ENCODE data around the gene MAP3K8. TPM values are rescaled to one million over a fixed set of nuclear protein-coding genes. Genes with fewer than 3 reads are reported as not detected.

The MAP3K8 gene
- total RNA-seq = 16.7 TPM

- peak within 1 kb of the TSS; percentile 86 to 98 (median 96) for H3K9ac ChIP-seq (ENCODE audit: low read depth in 1 of 3, low read length in 3 of 3)
- peak within 1 kb of the TSS; percentile 98 for H3K27ac ChIP-seq (ENCODE audit: low read depth, low read length)
- H3K4me1 ChIP-seq (ENCODE audit: control insufficient read depth in 3 of 3, insufficient read depth in 3 of 3, low read length in 3 of 3) = peaks cover 32 to 46% (median 43%) of the 10 kb centered on the region in 3 donors
- peak within 1 kb of the TSS; percentile 76 to 93 (median 78) for H3K4me3 ChIP-seq (ENCODE audit: low read length in 3 of 3)
- H3K9me3 ChIP-seq (ENCODE audit: control insufficient read depth in 3 of 3, low read length in 3 of 3) = no peaks in the 10 kb centered on the region
- peaks cover 0 to 7% (median 6%) of the 10 kb centered on the region in 3 donors for H3K36me3 ChIP-seq (ENCODE audit: control insufficient read depth in 3 of 3, insufficient read depth in 3 of 3, low read length in 3 of 3)
- H3K27me3 ChIP-seq (ENCODE audit: control insufficient read depth in 3 of 3, insufficient read depth in 3 of 3, low read length in 3 of 3) = no peaks in the 10 kb centered on the region
Observed at GRCh38 chr10:30433730-30434272, at the start of gene MAP3K8. Gene MAP3K8, plus strand, starts transcription at chr10:30434184. Its CDS starts 4,755 bp downstream, at chr10:30438939.

DNA sequence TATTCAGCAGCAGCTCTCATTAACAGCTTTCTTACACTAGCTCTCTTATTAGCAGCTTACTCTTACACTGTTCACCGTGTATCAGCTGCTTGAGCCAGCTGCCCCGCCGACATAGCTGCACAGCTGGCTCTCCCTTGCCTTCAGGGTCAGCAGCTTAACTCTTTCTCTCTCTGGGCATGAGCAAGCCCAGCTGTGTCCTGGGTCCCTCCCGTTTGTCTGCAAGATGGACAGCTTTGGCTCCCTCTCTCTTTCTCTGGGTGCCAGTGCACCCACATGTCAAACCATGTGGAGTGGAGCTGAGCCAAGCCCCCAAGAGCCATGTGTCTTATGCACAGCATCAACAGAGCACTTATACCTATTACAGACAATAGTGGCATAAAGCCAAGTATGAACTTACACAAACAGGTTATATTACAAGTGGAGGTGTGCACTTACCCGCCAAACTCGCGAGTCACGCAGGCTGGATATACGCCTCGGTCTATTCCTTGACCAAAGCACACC is 49.2 kb upstream of the MAP3K8 start:
- Histone ChIP-seq H3K9ac (ENCODE audit: low read depth in 1 of 3, low read length in 3 of 3) (no peak overlapping the region), H3K27me3 (ENCODE audit: control insufficient read depth in 3 of 3, insufficient read depth in 3 of 3, low read length in 3 of 3) (peaks cover 0 to 2% (median 0%) of the 10 kb centered on the region in 3 donors), H3K27ac (ENCODE audit: low read depth, low read length) (no peak overlapping the region), H3K4me3 (ENCODE audit: low read length in 3 of 3) (no peak overlapping the region), H3K4me1 (ENCODE audit: control insufficient read depth in 3 of 3, insufficient read depth in 3 of 3, low read length in 3 of 3) (no peaks in the 10 kb centered on the region), H3K36me3 (ENCODE audit: control insufficient read depth in 3 of 3, insufficient read depth in 3 of 3, low read length in 3 of 3) (no peaks in the 10 kb centered on the region), H3K9me3 (ENCODE audit: control insufficient read depth in 3 of 3, low read length in 3 of 3) (no peaks in the 10 kb centered on the region)

GRCh38 chr10:30386801-30387588 is 47.0 kb upstream of the MAP3K8 start:
- no peak overlapping the region for H3K9ac ChIP-seq (ENCODE audit: low read depth in 1 of 3, low read length in 3 of 3)
- peaks cover 0 to 2% (median 0%) of the 10 kb centered on the region in 3 donors for H3K27me3 ChIP-seq (ENCODE audit: control insufficient read depth in 3 of 3, insufficient read depth in 3 of 3, low read length in 3 of 3)
- no peaks in the 10 kb centered on the region for H3K36me3 ChIP-seq (ENCODE audit: control insufficient read depth in 3 of 3, insufficient read depth in 3 of 3, low read length in 3 of 3)
- H3K27ac ChIP-seq (ENCODE audit: low read depth, low read length) = no peak overlapping the region
- no peak overlapping the region for H3K4me3 ChIP-seq (ENCODE audit: low read length in 3 of 3)
- no peaks in the 10 kb centered on the region for H3K9me3 ChIP-seq (ENCODE audit: control insufficient read depth in 3 of 3, low read length in 3 of 3)
- no peaks in the 10 kb centered on the region for H3K4me1 ChIP-seq (ENCODE audit: control insufficient read depth in 3 of 3, insufficient read depth in 3 of 3, low read length in 3 of 3)

DNA sequence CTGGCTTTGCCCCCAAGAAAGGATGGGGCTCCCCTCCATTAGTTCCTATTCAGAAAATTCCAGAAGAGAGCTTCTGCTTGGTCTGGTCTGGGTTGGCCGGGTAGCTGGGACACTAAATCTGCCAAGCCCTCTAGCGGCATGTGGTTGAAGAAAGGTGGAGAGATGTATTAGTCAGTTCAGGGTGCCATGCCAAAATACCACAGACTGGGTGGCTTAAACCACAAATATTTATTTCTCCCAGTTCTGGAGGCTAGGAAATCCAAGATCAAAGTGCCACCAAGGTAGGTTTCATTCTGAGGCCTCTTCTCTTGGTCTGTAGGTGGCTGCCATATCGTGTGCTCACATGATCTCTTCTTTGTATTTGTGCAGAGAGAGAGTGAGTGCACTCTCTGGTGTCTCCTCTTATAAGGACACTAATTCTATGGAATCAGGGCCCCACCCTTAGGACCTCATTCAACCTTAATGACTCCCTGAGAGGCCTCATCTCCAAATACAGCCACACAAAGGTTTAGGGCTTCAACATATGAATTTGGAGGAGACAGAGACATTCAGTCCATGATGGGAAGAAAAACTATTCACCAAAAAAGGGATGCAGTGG is 46.2 kb upstream of the MAP3K8 start:
- no peak overlapping the region for H3K4me3 ChIP-seq (ENCODE audit: low read length in 3 of 3)
- H3K9me3 ChIP-seq (ENCODE audit: control insufficient read depth in 3 of 3, low read length in 3 of 3) = no peaks in the 10 kb centered on the region
- H3K9ac ChIP-seq (ENCODE audit: low read depth in 1 of 3, low read length in 3 of 3) = no peak overlapping the region
- no peaks in the 10 kb centered on the region for H3K36me3 ChIP-seq (ENCODE audit: control insufficient read depth in 3 of 3, insufficient read depth in 3 of 3, low read length in 3 of 3)
- H3K27ac ChIP-seq (ENCODE audit: low read depth, low read length) = no peak overlapping the region
- H3K4me1 ChIP-seq (ENCODE audit: control insufficient read depth in 3 of 3, insufficient read depth in 3 of 3, low read length in 3 of 3) = peaks cover 2% of the 10 kb centered on the region in 3 donors
- peaks cover 0 to 5% (median 0%) of the 10 kb centered on the region in 3 donors for H3K27me3 ChIP-seq (ENCODE audit: control insufficient read depth in 3 of 3, insufficient read depth in 3 of 3, low read length in 3 of 3)

DNA sequence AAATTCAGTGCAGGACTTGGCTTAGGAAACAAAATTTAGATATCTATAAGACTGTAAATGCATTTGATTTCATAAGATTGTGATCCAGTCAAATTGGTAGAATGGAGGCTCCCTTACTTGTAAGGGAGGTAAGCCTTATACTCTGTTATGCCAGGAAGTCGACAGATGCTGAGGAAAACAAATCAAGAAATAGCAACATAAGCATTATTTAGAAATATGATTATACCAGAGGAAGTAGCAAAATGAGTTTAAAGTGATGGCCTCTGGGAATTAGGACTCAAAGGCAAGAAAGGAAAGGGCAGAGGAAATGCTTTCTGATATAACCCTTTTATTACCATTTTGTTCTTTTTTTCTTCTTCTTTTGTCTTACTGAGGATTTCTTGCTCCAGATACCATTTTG is 44.4 kb upstream of the MAP3K8 start:
- Histone ChIP-seq H3K9me3 (ENCODE audit: control insufficient read depth in 3 of 3, low read length in 3 of 3) (no peaks in the 10 kb centered on the region), H3K36me3 (ENCODE audit: control insufficient read depth in 3 of 3, insufficient read depth in 3 of 3, low read length in 3 of 3) (no peaks in the 10 kb centered on the region), H3K4me3 (ENCODE audit: low read length in 3 of 3) (no peak overlapping the region), H3K27me3 (ENCODE audit: control insufficient read depth in 3 of 3, insufficient read depth in 3 of 3, low read length in 3 of 3) (peaks cover 0 to 8% (median 0%) of the 10 kb centered on the region in 3 donors), H3K4me1 (ENCODE audit: control insufficient read depth in 3 of 3, insufficient read depth in 3 of 3, low read length in 3 of 3) (peaks cover 2 to 3% (median 3%) of the 10 kb centered on the region in 3 donors), H3K9ac (ENCODE audit: low read depth in 1 of 3, low read length in 3 of 3) (no peak overlapping the region), H3K27ac (ENCODE audit: low read depth, low read length) (no peak overlapping the region)

DNA sequence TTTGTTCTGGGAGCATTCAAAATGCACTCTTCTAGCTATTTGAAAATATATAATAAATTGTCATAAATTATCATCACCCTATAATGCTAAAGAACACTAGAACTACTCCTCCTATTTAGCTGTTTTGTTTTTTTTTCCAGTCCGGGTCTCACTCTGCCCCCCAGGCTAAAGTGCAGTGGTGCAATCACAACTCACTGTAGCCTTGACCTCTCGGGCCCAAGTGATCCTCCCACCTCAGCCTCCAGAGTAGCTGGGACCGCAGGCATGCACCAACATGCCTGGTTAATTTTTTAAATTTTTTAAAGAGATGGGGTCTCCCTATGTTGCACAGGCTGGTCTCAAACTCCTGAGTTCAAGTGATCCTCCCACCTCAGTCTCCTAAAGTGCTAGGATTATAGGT is 43.8 kb upstream of the MAP3K8 start:
- Histone ChIP-seq H3K9ac (ENCODE audit: low read depth in 1 of 3, low read length in 3 of 3) (no peak overlapping the region), H3K4me3 (ENCODE audit: low read length in 3 of 3) (no peak overlapping the region), H3K27ac (ENCODE audit: low read depth, low read length) (no peak overlapping the region), H3K4me1 (ENCODE audit: control insufficient read depth in 3 of 3, insufficient read depth in 3 of 3, low read length in 3 of 3) (peaks cover 2 to 3% (median 3%) of the 10 kb centered on the region in 3 donors), H3K9me3 (ENCODE audit: control insufficient read depth in 3 of 3, low read length in 3 of 3) (no peaks in the 10 kb centered on the region), H3K36me3 (ENCODE audit: control insufficient read depth in 3 of 3, insufficient read depth in 3 of 3, low read length in 3 of 3) (no peaks in the 10 kb centered on the region), H3K27me3 (ENCODE audit: control insufficient read depth in 3 of 3, insufficient read depth in 3 of 3, low read length in 3 of 3) (peaks cover 0 to 6% (median 0%) of the 10 kb centered on the region in 3 donors)

GRCh38 chr10:30391266-30391665 is 42.7 kb upstream of the MAP3K8 start:
- Histone ChIP-seq H3K9ac (ENCODE audit: low read depth in 1 of 3, low read length in 3 of 3) (no peak overlapping the region), H3K4me3 (ENCODE audit: low read length in 3 of 3) (no peak overlapping the region), H3K36me3 (ENCODE audit: control insufficient read depth in 3 of 3, insufficient read depth in 3 of 3, low read length in 3 of 3) (no peaks in the 10 kb centered on the region), H3K4me1 (ENCODE audit: control insufficient read depth in 3 of 3, insufficient read depth in 3 of 3, low read length in 3 of 3) (peaks cover 2 to 3% (median 3%) of the 10 kb centered on the region in 3 donors), H3K27me3 (ENCODE audit: control insufficient read depth in 3 of 3, insufficient read depth in 3 of 3, low read length in 3 of 3) (peaks cover 0 to 6% (median 0%) of the 10 kb centered on the region in 3 donors), H3K9me3 (ENCODE audit: control insufficient read depth in 3 of 3, low read length in 3 of 3) (no peaks in the 10 kb centered on the region), H3K27ac (ENCODE audit: low read depth, low read length) (no peak overlapping the region)

GRCh38 chr10:30392564-30392990 is 41.4 kb upstream of the MAP3K8 start:
- H3K27me3 ChIP-seq (ENCODE audit: control insufficient read depth in 3 of 3, insufficient read depth in 3 of 3, low read length in 3 of 3) = peaks cover 0 to 6% (median 0%) of the 10 kb centered on the region in 3 donors

GRCh38 chr10:30396293-30396692 is 37.7 kb upstream of the MAP3K8 start:
- H3K27ac ChIP-seq (ENCODE audit: low read depth, low read length) = no peak overlapping the region
- no peak overlapping the region for H3K4me3 ChIP-seq (ENCODE audit: low read length in 3 of 3)
- H3K4me1 ChIP-seq (ENCODE audit: control insufficient read depth in 3 of 3, insufficient read depth in 3 of 3, low read length in 3 of 3) = peaks cover 2 to 3% (median 3%) of the 10 kb centered on the region in 3 donors
- no peaks in the 10 kb centered on the region for H3K36me3 ChIP-seq (ENCODE audit: control insufficient read depth in 3 of 3, insufficient read depth in 3 of 3, low read length in 3 of 3)
- H3K27me3 ChIP-seq (ENCODE audit: control insufficient read depth in 3 of 3, insufficient read depth in 3 of 3, low read length in 3 of 3) = peaks cover 0 to 6% (median 0%) of the 10 kb centered on the region in 3 donors
- no peaks in the 10 kb centered on the region for H3K9me3 ChIP-seq (ENCODE audit: control insufficient read depth in 3 of 3, low read length in 3 of 3)
- no peak overlapping the region for H3K9ac ChIP-seq (ENCODE audit: low read depth in 1 of 3, low read length in 3 of 3)

More at GRCh38 chr10:30392564-30392990, 41.4 kb upstream of the MAP3K8 start:
- H3K36me3 ChIP-seq (ENCODE audit: control insufficient read depth in 3 of 3, insufficient read depth in 3 of 3, low read length in 3 of 3) = no peaks in the 10 kb centered on the region
- H3K9me3 ChIP-seq (ENCODE audit: control insufficient read depth in 3 of 3, low read length in 3 of 3) = no peaks in the 10 kb centered on the region
- H3K27ac ChIP-seq (ENCODE audit: low read depth, low read length) = no peak overlapping the region
- H3K4me3 ChIP-seq (ENCODE audit: low read length in 3 of 3) = peak overlapping the region; percentile 47 to 61 (median 56)
- H3K9ac ChIP-seq (ENCODE audit: low read depth in 1 of 3, low read length in 3 of 3) = peak overlapping the region in 1 of 3 donors; percentile 57
- H3K4me1 ChIP-seq (ENCODE audit: control insufficient read depth in 3 of 3, insufficient read depth in 3 of 3, low read length in 3 of 3) = peaks cover 2 to 3% (median 3%) of the 10 kb centered on the region in 3 donors

Data from skeletal muscle tissue (tissue), 4 donors.